Lower leg skin (tissue), 4 donors: Measurements from ENCODE around the gene WDPCP. TPM values are rescaled to one million over a fixed set of nuclear protein-coding genes. Genes with fewer than 3 reads are reported as not detected.

Experiments
- DNase-seq, 2 donors: peaks; one replicate each; pipeline ENCODE4 v3.0.0-alpha.2; 2019; ENCODE audit warnings: low spot score in 2 of 2
- H3K4me3 ChIP-seq: fragments of 200-600 bp; sonication (generic); 2 replicates; pipeline ENCODE4 v1.5.1; 2017; ENCODE audit warnings: mild to moderate bottlenecking, low read depth; ENCODE audit not compliant: poor library complexity, severe bottlenecking
- POLR2A ChIP-seq, 2 donors: fragments of 450-650 bp; IDR thresholded peaks; one replicate each; pipeline ENCODE4 v1.6.1; 2016 to 2017; ENCODE audit warnings: antibody characterized with exemption in 2 of 2, mild to moderate bottlenecking in 1 of 2, moderate library complexity in 1 of 2
- WGBS, 2 donors: methylation state at CpG; one replicate each; pipeline ENCODE4 v1.1.5; 2018; 5-methylcytosine and 5-hydroxymethylcytosine counted together
- intact Hi-C: fragments of 100-400 bp; cut with DNase I; formaldehyde crosslinking; loops from one replicate; pipeline ENCODE4 v1.15.0; 2023; ENCODE audit warnings: low total_unique reads
- total RNA-seq, 4 donors: library from RNA; depleted of rRNA; stranded (reverse); fragments of >200 nt; gene quantifications; one replicate each; pipeline ENCODE4 v1.1.0, GENCODE V29; 2016
- TF ChIP-seq, protein P1 (sequence below), 3 donors: fragments of 450-650 bp; IDR thresholded peaks; one replicate each; pipeline ENCODE4 v1.5.1; 2016; ENCODE audit warnings: antibody characterized with exemption in 3 of 3, mild to moderate bottlenecking in 3 of 3, moderate library complexity in 2 of 3

Gene WDPCP
- total RNA-seq, 4 donors from 2014 or later: 4.5 to 10.2 (median 5.5) TPM

DNA sequence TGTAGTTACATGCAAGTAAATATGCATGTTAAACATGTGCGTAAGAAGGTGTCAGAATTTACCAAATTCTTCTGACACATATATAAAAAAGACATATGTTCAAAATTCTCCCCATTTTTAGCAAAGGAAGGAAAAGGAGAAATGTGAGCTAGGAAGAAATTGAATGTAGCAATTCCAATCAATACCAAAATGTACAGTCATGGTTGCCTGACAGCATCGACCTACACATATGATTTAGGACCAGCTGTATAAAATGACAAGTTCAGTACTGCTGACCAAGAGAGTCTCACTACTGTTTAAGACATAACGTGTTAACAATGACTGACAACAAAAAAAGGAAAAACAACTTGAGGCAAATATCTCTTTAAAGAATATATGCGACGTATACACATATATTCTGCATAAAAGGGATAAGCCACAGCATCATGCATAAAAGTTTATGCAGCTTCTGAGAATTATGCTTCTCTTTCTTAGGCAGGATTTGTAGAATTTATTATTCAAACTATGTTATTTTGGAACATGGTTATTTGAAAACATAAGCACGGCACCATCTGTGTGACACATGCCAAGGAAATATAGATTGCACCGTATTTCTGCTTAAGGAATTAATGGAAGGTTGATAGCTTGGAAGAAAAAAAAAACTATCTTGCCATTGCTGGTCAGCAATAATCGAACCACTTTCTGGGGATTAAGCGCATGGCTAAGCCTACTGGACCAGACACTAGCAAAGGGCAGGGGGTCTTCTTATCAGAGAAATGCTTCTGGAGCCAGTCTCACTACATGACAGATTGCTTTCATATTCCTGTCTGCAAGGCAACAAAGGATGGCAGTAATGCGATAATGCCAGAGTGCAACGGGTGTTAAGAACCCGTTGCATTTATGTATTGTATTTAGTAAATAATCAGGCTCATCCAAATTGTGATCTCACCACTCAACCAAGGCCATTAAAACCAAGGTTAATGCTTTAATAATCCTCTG, 154.0 kb downstream of the WDPCP start:
- intact Hi-C loops: no loop called here
- no peak for DNase-seq
- TF ChIP-seq, protein P1, sequence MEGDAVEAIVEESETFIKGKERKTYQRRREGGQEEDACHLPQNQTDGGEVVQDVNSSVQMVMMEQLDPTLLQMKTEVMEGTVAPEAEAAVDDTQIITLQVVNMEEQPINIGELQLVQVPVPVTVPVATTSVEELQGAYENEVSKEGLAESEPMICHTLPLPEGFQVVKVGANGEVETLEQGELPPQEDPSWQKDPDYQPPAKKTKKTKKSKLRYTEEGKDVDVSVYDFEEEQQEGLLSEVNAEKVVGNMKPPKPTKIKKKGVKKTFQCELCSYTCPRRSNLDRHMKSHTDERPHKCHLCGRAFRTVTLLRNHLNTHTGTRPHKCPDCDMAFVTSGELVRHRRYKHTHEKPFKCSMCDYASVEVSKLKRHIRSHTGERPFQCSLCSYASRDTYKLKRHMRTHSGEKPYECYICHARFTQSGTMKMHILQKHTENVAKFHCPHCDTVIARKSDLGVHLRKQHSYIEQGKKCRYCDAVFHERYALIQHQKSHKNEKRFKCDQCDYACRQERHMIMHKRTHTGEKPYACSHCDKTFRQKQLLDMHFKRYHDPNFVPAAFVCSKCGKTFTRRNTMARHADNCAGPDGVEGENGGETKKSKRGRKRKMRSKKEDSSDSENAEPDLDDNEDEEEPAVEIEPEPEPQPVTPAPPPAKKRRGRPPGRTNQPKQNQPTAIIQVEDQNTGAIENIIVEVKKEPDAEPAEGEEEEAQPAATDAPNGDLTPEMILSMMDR (IDR thresholded peaks at IDR 0.05): no peak
- no peak for TF ChIP-seq POLR2A (IDR thresholded peaks at IDR 0.05)
- 81 to 84% methylated on average over 12 of the region's 12 CpGs for WGBS, 2 donors
- no peak overlapping the region for H3K4me3 ChIP-seq

DNA sequence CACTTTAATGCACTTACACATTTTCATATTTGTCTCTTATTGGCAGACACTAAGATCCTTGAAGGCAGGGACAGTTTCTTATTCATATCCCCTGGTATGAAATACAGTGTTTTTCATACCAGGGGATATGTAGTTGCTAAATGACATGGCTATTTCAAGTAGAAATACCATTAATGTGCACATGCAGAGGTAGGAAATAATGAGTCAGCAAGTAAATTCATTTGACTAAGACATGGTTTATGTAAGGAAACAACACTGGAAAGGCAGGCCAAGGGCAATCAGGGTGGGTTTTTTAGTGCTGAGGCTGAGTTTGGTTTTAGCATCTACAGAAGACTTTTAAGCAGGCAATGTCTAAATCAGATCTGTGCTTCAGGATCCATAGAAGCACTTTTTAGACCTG, 155.9 kb downstream of the WDPCP start:
- no peak for DNase-seq
- no peak overlapping the region for H3K4me3 ChIP-seq
- TF ChIP-seq, protein P1 (IDR thresholded peaks at IDR 0.05): no peak
- no peak for TF ChIP-seq POLR2A (IDR thresholded peaks at IDR 0.05)
- intact Hi-C loops: no loop called here

DNA sequence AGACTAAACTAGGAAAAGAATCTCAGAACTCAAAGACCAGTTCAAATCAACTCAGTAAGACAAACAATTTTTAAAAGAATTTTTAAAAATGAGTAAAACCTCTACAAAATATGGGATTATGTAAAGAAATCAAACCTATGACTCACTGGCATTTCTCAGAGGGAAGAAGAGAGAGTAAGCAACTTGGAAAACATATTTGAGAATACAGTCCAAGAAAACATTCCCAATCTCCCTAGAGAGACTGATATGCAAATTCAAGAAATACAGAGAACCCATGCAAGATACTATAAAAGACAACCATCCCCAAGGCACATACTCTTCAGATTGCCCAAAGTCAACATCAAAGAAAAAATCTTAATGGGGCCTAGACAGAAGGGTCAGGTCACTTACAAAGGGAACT, 162.7 kb downstream of the WDPCP start:
- no peak overlapping the region for H3K4me3 ChIP-seq
- intact Hi-C loops: no loop called here
- TF ChIP-seq, protein P1 (IDR thresholded peaks at IDR 0.05): no peak
- no peak for TF ChIP-seq POLR2A (IDR thresholded peaks at IDR 0.05)
- no peak for DNase-seq

DNA sequence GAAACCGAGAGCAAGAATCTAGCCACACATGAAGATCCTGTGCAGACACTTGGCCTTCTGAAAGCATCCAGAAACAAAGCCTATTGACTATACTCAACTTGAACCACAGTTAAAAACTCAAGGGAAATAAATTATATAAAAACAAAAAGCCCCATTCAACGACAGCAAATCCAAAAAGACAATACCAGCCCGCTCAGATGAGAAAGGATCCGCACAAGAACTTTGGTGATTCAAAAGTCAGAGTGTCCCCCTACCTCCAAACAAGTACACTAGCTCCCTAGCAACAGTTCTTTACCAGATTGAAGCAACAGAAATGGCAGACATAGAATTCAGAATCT, 163.2 kb downstream of the WDPCP start:
- TF ChIP-seq, protein P1 (IDR thresholded peaks at IDR 0.05): no peak
- TF ChIP-seq POLR2A (IDR thresholded peaks at IDR 0.05): no peak
- intact Hi-C loops: no loop called here
- H3K4me3 ChIP-seq: no peak overlapping the region
- DNase-seq: no peak
- WGBS, 2 donors: 73 to 95% methylated on average over 4 of the region's 4 CpGs

DNA sequence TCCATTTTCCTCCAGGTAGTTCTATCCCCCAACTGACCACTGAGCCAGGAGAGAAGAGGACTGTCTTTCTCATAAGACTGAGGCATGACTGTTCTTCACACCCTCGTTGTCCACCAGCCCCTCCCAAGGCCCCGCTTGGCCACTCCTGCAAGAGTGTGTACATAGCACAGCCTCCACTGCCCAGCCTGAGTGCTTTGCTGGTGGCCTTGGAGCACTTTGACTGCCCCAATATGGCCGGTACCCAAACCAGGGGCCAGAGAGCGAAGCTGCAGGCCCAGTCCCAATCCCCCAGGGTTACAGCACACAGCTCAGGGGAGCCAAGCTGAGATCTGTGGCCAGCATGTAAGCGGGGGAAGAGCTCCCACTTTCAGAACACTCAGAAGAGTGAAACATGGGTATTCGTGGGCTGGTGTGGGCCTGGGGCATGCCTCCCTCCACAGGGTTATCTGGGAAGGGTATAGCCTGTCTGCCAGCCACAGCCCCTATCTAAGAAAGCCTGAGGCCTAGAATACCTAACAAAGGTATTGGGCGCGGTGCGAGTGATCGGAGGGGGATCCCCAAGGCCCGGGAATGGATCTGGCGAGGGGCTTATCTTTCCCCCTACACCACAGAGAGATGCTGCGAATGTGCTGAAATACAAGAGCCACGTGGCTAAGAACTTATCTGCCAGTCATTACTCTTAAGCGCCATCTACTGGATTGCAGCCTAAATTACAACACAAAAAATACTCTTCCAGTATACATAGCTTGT, 163.8 kb downstream of the WDPCP start:
- no peak overlapping the region for H3K4me3 ChIP-seq
- no peak for DNase-seq
- WGBS, 2 donors: 82% methylated on average over 14 to 15 of the region's 15 CpGs
- intact Hi-C loops: no loop called here
- TF ChIP-seq, protein P1 (IDR thresholded peaks at IDR 0.05): no peak
- no peak for TF ChIP-seq POLR2A (IDR thresholded peaks at IDR 0.05)
